ENCODE measurements around the gene NMNAT2.
A peak's percentile ranks its signal among the peaks of the same experiment; 100 is the strongest.
"Not testable (repeated sequence)": the region's sequence is repeated elsewhere in the genome, so short reads cannot be mapped to it uniquely, and the experiment has no call there.

The NMNAT2 gene

DNA sequence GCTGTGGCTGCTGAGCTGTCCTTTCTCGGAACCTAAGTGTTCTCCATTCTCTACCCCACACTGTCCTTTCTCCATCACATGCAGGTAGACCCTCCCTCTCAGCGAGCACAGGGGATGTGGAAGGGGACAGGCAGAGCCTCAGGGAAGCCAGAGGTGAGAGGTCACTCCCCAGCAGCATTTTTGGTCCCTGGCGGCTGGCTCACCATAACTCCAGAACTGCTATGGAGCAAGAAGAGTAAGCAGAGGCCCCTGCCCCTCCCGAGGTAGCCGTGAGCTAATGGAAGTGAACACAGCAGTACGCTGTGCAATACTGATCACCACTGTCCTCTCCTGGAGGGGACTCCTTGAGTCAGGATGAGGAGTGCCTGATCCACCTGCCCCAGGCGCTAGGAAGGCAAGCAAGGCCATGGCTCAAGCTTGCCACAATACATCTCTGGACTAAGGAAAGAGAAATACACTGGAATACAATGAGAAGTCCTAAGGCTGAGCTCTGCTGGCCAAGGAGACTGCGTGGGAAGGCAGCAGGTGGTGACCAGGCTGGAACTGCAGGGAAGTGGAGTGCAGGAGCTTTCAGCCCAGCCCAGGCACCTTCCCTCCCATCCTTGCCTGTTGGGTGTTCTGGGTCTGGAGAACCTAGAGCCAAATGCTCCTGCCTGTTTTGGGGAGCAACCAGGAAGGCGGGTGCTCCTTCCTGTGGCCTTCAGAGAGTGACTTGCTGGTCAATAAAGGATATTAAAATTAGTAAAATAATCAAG, 135.9 kb downstream of the NMNAT2 start:
- no peak for DNase-seq

DNA sequence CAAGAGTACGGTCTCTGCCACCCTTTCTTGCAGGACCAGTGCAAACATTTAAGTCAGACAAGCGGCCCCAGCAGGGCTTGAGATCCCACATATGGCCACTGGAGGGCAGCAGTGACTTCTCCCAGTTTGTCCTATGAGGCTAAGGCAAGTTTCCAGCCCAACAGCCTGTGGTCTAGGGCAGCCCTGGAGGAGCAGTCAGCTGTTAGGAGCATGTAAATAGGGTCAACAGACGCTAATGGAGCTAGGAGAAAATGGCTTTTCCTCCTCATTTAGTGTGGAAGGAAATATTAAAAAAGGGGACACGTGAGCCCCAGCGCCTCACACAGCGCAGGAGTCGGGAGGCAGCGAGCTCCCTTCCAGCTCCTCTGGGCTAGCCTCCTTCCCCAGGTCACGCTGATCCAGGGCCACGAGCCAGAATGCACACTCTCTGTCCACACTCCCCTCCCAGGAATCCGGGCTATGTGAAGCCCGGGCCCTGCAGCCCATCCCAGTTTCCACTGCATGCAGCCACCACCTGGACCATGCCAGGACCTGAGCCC, 136.6 kb downstream of the NMNAT2 start:
- DNase-seq = peak; percentile 49

DNA sequence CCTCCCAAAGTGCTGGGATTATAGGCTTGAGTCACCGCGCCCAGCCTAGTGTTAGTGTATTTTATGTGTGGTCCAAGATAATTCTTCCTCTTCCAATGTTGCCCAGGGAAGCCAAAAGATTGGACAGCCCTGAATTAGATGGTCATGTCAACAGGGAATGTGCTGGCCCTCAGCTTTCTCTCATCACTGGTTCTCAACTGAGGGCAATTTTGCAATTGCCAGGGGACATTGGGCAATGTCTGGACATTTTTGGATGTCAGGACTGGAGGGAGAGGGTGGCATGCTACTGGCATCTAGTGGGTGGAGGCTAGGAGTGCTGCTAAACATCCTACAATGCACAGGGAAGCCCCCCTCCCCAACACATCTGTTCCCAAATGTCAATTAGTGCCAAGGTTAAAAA, 137.1 kb downstream of the NMNAT2 start:
- no peak for DNase-seq

DNA sequence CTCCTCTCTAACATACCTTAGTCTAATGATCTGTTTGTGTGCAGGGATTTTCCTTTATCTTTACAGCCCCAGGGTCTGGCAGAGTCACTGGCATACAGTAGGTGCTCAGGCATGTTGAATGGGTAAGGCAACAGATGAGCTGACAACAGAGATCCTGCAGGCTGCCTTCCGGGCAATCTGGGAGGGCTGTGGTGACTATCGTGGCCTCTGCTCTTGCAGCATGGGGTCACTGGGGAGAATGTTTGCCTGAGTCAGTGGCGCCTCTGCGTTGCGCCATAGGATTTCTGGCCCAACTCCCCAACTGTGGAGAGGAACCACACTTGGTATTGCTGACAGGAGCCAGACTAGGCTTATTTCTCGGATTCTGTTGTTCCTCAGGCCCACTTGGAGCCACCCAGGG, 138.3 kb downstream of the NMNAT2 start:
- DNase-seq = no peak

DNA sequence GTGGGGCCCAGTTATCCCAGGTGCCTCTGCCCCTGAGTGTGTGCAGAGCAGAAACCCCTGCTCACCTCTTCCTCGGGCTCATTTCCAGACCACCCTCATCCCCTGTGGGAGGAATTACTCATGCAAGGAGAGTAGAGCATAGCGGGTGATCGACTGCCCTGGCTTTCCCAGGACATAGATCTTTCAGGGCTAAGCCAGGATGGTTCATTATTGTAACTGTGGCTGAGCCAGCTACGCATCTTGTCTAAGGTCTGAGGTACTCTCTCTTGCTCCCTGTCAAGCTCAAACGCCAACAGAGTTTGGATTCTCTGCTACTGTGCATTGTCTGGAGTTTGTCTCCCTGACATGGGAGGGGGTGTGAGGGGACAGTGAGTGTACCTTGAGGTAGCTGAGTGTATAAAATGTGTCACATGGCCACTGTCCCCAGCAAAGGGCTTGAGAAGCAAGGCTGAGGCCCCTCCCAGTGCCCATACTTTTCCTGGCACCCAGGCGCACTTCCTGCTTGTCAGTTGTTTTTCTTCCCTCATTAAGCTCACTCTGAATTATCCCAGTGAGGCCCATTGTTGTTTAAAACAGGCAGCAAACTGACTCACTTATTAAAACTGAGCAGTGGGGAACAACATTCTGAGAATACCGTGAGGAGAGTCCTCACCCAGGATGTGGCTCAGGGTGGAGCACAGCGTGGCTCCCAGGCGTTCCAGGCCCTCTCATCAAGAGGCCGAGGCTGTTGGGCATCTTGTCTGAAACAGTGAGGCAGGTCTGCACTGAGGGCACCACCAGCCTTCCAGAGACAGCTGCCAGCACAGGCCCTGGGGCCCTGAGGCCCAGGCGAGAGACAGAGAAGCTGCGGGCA, 139.2 kb downstream of the NMNAT2 start:
- DNase-seq = no peak

DNA sequence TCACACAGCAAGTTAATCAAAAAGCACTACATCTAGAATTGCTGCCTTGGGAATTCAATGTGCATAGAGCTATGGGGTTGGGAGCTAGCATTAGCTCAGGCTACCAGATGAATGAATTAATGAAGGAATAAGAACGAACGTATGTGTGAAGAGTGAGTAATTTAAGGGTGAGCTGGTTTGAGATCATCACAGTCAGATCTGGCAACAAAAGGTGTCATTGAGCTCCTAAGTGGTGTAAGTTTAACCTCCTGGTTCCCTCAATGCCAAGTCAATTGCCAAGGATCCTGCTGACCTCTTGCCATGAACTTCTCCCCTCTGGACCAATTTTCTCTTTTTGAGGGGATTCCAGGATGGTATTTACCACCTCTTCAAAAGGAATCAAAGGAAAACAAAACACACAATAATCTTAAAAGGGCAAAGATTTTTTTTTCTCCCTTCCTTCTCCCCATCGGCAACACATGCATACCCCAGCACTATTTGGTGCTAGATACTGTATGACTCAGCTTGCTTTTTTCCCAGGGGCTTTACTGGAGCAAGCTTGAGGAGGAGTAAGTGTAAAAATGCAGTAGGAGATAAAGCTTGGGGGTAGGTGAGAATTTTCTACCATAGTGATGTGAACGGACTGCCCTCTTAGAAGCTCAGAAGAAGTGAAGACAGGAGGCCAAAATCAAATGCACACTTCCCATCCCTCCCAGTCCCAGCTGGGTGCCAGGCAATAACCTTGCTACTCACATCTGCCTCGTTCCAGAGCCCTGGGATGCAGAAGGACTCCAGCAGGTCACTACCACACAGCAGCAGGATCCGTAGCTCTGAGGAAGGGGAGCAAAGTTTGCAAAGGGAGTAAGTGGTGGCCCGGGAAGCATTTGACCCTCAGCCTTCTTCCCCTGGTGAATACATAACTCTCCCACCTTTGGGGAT, 140.1 kb downstream of the NMNAT2 start:
- DNase-seq = no peak

DNA sequence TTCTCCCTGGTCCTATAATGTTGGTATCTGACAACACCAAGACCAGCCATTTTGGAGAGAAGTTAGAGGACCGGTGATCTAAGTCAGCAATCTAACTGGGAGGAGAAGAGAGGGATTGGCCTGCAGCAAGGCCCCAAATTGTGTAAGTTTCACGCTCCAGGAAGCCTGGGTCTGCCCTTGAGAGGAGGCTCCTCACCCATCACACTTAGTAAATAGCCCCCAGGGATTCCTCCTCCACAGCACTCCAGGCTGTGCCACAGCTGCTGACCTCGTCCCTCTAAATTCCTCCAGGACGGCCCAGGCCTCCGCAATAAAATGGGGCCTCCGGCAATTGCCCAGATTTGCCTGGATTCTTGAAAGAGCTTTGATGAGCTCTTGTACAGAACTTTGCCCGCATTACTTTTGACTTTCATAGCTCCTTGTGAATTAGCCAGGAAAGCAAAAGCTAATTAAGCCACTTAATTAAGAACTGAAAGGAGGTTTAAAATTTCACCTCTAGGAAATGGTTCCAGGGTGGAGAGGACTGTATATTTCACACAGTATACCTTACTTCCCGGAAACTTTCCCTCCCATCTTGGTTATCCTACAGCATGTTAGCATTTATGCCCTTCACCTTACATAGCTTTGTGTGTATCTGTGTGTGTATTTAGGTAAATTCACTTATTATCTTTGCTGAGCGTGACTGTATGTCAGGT, 141.6 kb downstream of the NMNAT2 start:
- no peak for DNase-seq

DNA sequence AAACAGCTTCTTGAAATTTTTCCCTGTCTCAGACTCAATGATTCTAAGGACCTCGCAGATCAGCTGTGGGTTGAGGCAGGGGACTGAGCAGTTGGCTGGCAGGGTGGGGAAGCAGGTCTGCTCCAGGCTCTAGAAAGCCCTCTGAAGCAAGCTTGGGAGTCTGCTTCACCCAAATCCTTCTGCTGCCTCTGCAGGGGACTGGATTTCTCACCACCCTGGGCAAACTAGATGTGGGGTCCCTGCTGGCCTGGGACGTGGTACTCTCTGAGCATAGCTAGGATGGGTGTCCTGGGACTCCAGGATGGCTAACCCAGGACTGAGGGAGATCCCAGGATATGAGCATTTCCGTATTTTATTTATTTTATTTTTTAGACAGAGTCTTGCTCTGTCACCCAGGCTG, 142.9 kb downstream of the NMNAT2 start:
- DNase-seq = no peak

DNA sequence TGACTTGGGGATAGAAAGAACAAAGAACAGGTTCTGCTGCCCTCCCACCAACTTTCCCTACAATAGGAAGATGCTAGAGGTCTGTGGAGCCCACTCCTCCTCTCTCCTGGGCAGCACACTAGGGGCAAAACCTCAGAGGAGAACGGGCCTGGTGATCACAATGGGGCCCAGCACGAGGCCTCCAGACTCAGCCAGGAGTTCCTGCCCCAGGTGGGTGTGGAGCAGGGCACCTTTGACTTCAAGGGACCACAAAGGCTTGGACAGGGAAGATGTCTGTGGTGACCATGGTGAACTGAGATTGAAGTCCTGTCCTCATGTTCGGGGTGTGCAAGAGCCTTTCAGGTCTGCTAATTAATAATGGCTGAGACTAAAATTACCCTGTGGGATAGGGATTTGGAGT, 143.3 kb downstream of the NMNAT2 start:
- DNase-seq = no peak

DNA sequence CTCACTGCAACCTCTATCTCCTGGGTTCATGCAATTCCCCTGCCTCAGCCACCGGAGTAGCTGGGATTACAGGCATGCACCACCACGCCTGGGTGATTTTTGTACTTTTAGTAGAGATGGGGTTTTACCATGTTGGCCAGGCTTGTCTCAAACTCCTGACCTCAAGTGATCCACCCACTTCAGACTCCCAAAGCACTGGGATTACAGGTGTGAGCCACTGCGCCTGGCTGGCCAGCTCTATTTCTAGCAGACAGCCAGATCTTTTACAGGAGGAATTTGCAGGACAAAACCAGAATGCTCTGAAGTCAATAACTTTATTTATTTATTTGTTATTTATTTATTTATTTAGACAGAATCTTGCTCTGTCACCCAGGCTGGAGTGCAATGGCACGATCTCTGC, 144.2 kb downstream of the NMNAT2 start:
- not testable (repeated sequence) for DNase-seq

DNA sequence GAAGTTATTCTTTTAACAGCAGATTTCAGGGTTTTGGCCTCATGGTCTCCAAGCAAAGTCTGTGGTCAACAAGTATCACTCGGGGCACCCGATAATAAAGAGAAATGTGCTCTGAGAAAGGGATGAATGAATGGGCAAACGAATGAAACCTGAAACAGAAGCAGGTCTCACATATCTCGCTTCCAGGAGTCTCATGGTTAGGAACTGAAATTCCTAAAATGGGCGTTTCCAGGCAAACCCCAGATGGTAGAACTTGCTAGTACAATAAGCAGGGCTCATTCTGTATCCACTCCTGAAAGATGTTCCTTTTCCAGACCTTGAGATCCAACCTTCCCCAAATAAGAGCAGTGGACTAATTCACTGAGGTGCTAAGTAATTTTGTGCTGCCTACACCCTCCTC, 144.9 kb downstream of the NMNAT2 start:
- DNase-seq = no peak

DNA sequence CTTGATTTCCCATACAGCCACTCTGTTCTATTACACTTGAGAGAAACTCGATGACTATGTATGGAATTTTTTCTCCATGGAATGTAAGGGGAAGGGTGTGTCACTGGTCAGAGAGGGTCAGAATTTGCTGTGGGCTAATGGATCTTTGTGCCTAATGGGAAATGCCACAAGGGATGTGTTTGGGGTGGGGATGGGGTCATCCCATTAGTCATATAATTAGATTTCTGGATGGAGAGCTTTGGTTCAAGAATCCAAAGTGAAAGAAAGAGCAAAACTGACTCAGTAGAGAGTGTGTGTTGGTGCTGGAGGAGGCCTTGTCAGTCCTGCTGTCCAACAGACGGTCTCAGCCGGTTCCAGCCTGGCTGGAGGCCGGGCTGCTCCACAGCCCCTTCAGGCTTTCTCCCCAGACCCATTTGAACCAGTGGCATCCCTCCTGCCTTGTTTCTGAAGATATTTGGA, 145.8 kb downstream of the NMNAT2 start:
- no peak for DNase-seq

DNA sequence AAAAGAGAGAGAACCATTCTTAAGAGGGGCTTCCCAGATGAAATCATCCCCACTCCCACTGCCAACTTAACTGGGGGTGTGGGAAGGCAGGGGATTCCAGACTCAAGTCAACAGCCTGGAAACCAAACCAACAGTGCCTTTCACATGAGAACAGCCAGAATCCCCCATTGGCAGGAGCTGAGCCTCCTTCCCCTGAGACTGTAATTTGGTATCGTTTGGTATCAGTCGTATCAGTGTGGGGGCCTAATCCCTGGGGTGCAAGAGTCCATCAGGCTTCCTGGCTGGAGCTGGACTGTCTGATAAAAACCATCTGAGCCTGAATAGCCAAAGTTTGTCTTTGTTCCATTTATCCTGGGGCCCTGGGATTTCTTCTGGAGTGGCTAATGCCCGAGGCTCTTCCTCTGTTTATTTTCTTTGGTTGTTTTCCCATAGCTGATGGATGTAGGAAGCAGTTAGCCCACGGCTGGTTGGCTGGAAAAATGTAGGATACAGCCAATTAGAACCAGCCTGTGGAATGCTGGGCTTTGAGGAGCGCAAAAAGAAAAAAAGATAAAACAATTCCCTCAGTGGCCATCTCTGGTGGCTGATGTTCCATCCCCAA, 147.5 kb downstream of the NMNAT2 start:
- no peak for DNase-seq

DNA sequence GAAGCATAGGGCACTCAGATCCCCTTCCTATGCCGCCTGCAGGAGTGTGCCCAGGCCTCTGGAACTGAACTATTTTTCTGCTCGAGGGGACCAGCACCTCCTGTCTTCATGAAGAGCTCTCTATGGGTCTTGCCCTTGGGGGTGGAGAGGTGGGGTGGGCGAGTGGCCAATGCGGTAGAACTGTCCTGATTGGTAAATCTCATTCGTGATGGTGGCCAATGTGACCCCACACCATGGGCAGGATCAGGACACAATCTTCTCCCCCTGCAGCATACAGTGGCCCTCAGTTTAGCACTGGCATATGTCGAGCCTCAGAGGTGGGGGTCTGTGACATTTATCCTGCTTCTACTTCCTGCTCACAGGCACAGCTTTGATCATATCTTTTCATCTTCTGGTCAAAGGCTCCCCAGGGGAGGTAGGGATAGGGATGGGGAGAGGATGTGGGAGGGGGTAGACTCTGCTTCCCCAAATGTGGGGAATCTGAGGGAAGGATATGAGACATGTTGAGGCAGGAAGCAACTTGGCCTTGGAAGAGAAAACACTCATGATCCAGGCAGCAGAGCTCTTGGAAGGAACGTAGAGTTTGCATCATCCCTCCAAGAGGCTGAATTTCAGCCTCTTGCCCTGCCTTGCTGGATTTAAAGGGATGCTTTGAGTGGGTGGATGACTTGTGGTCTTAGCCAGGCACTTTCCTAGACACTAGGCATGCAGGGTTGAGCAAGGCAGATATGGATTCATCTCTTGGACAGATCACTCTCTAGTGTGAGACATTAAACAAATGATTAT, 150.3 kb downstream of the NMNAT2 start:
- no peak for DNase-seq

DNA sequence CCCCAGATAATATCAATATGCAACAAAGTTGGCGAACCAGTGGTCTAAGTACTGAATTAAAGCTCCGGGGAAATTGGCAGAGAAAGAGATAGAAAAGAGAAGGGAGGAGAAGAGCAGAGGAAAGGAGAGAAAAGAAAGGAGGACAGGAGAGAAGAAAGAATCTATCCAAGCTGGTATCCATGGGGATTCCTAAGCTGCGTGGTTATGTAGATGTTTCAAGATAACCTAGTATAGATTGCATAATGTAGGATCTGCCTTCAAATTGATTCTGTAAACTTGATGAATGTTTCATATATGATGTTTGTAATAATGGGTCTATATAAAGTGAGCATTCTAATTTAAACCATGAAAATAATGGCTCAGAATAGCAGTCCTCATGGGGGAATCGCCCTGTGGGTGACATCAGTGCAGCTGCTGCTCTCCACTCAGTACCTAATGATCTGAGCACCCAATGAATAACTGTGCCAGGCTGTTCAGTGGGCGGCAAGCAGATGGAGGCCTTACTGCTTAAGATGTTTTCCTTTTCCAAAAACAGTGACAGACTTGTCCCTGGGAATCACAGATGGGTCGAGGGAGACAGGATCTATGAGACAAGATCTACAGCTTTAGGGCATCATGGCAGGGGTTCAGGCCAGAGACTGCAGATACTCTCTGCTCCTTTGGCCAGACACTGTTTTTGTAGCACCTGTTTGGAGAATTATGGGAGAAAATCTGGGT, 154.1 kb downstream of the NMNAT2 start:
- no peak for DNase-seq

DNA sequence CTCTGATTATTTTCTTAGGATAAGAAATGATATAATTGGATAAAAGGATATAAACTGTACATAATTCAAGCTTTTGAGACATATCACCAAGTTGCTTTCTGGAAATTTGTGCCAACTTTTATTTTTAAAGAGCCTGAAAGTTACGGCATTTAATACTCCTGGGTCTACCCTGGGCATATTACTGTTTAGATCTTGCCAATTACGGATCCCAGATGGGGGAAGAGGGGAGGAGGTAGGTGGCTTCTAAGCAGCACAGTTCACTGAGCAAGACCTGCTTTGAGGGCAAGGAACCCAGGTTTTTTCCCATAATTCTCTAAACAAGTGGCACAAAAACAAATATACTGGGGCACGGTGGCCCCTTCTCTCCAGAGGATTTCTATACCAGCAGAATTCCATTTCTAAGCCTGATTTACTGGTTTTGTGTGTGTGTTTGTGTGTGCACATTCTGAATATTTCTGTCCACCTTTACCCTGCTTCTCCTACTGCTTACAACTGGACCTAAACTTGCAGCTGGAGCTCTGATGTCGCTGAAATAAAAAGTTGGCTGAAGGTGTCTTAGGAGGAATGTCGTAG, 155.5 kb downstream of the NMNAT2 start:
- no peak for DNase-seq

DNA sequence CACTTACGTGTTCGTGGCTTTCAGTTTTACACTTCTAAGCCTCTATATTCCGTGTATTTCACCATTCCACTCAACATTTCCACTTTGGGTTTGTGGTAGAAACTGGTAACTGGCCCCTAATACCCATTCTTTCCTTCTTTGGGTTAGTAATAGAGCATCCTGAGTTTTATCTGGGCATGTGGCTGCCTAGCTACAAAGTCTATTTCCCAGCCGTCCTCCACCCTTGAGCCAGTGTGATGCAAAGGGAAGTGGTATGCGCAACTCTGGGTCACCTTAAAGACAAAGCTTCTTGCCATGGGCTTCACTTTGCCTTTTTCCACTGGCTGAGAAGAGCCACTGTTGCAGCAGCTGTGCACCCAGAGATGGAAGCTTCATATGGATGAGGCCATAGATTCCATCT, 158.3 kb downstream of the NMNAT2 start:
- DNase-seq = no peak

DNA sequence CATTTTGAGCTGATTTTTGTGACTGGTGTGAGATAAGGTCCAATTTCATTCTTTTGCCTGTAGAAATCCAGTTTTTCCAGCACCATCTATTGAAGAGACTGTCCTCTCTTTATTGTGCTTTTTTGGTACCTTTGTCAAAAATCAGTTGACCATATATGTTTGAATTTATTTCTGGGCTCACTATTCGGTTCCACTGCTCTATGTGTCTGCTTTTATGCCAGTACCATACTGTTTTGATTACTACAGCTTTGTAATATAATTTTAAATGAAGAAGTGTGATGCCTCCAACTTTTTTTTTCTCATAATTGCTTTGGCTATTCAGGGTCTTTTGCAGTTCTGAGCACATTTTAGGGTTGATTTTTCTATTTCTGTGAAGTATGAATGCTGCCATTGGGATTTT, 163.1 kb downstream of the NMNAT2 start:
- no peak for DNase-seq

DNA sequence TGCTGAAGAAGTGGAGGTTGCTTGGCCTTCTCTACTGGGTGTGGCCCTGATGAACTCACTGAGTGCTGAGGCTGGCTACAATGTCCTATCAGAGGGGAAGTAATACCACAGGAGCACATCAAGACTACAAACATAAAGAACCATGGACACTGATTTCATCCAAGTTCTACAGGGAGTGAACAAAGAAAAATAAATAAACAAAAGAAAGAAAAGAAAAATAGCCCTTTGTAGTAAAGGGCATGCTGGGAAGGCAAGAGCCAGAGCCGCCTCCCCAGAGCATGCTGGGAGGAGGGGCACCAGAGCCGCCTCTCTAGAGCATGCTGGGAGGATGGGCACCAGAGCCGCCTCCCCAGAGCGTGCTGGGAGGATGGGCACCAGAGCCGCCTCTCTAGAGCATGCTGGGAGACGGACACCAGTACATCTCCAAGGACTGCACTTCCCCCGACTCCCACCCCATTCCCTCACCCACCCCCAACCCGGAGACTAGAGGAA, 166.2 kb downstream of the NMNAT2 start:
- DNase-seq = no peak
